ENCODE data around the gene S100A1. TPM values are rescaled to one million over a fixed set of nuclear protein-coding genes. Genes with fewer than 3 reads are reported as not detected.

Gene S100A1
- total RNA-seq, 1 experiment from 2014 or later = 0.46 TPM

- POLR2A ChIA-PET (ENCODE audit: unreplicated experiment) = no interaction called here
- Histone ChIP-seq H3K9me3 (ENCODE audit: insufficient read depth, low read depth) (no peaks in the 10 kb centered on the region), H3K4me3 (no peak overlapping the region), H3K4me1 (replicated peaks; ENCODE audit: insufficient read depth) (peaks cover 35% of the 10 kb centered on the region), H2AFZ (no peak overlapping the region), H3K27me3 (ENCODE audit: insufficient read depth, low read depth) (no peaks in the 10 kb centered on the region), H3K79me2 (ENCODE audit: low read depth) (peaks cover 29% of the 10 kb centered on the region), H4K20me1 (ENCODE audit: insufficient read depth) (no peaks in the 10 kb centered on the region), H3F3A (ENCODE audit: insufficient read depth, low read depth) (peaks cover 21% of the 10 kb centered on the region), H3K4me2 (no peak overlapping the region), H3K9me2 (ENCODE audit: insufficient read depth) (no peaks in the 10 kb centered on the region), H3K36me3 (ENCODE audit: low read depth) (peaks cover 1% of the 10 kb centered on the region; the same call in 1 of the 2 replicates), H3K27ac (no peak overlapping the region)
- BruUV-seq (replicated peaks) = no TSS peak
- CTCF ChIA-PET = interaction anchor here (0.6 kb wide), 1 partner anchor 663 kb away, joined by 4 read pairs; no protein-coding TSS in a partner anchor
- DNase-seq = no peak
- TF ChIP-seq EZH2 (IDR thresholded peaks at IDR 0.05; ENCODE audit: low read depth) (no peak), CTCF (conservative IDR thresholded peaks at IDR 0.05) (no peak)
- intact Hi-C loops (cut with micrococcal nuclease; ENCODE audit: unreplicated experiment) = no loop called here
Measured at GRCh38 chr1:153629343-153629665, 1.1 kb downstream of the S100A1 start.

- H3F3A ChIP-seq (ENCODE audit: insufficient read depth, low read depth) = peaks cover 21% of the 10 kb centered on the region
- no peak overlapping the region for H3K4me2 ChIP-seq
- no peaks in the 10 kb centered on the region for H3K9me3 ChIP-seq (ENCODE audit: insufficient read depth, low read depth)
- ChIA-PET CTCF (no interaction called here), POLR2A (ENCODE audit: unreplicated experiment) (no interaction called here)
- H2AFZ ChIP-seq = no peak overlapping the region
- H3K4me1 ChIP-seq (replicated peaks; ENCODE audit: insufficient read depth) = peaks cover 28% of the 10 kb centered on the region
- no peak for DNase-seq
- intact Hi-C loops (cut with micrococcal nuclease; ENCODE audit: unreplicated experiment) = no loop called here
- TF ChIP-seq EZH2 (IDR thresholded peaks at IDR 0.05; ENCODE audit: low read depth) (no peak), CTCF (conservative IDR thresholded peaks at IDR 0.05) (no peak)
- H3K27ac ChIP-seq = no peak overlapping the region
- H4K20me1 ChIP-seq (ENCODE audit: insufficient read depth) = no peaks in the 10 kb centered on the region
- H3K27me3 ChIP-seq (ENCODE audit: insufficient read depth, low read depth) = no peaks in the 10 kb centered on the region
- no peaks in the 10 kb centered on the region for H3K9me2 ChIP-seq (ENCODE audit: insufficient read depth)
- H3K36me3 ChIP-seq (ENCODE audit: low read depth) = no peaks in the 10 kb centered on the region; the same call in 1 of the 2 replicates
- no peak overlapping the region for H3K4me3 ChIP-seq
- H3K79me2 ChIP-seq (ENCODE audit: low read depth) = peaks cover 29% of the 10 kb centered on the region
- no TSS peak for BruUV-seq (replicated peaks)
Measured at GRCh38 chr1:153629971-153630370, 1.7 kb downstream of the S100A1 start.

- no peak for TF ChIP-seq EZH2 (IDR thresholded peaks at IDR 0.05; ENCODE audit: low read depth)
- no peak for TF ChIP-seq CTCF (conservative IDR thresholded peaks at IDR 0.05)
- H3K27me3 ChIP-seq (ENCODE audit: insufficient read depth, low read depth) = no peaks in the 10 kb centered on the region
- no peak overlapping the region for H3K4me3 ChIP-seq
- POLR2A ChIA-PET (ENCODE audit: unreplicated experiment) = no interaction called here
- CTCF ChIA-PET = no interaction called here
- intact Hi-C loops (cut with micrococcal nuclease; ENCODE audit: unreplicated experiment) = no loop called here
- peaks cover 21% of the 10 kb centered on the region for H3F3A ChIP-seq (ENCODE audit: insufficient read depth, low read depth)
- H3K4me1 ChIP-seq (replicated peaks; ENCODE audit: insufficient read depth) = peaks cover 26% of the 10 kb centered on the region
- no peak overlapping the region for H3K27ac ChIP-seq
- H4K20me1 ChIP-seq (ENCODE audit: insufficient read depth) = peaks cover 2% of the 10 kb centered on the region; the same call in 1 of the 2 replicates
- no peaks in the 10 kb centered on the region; the same call in 1 of the 2 replicates for H3K36me3 ChIP-seq (ENCODE audit: low read depth)
- no peak overlapping the region for H3K4me2 ChIP-seq
- H3K9me3 ChIP-seq (ENCODE audit: insufficient read depth, low read depth) = no peaks in the 10 kb centered on the region
- DNase-seq = no peak
- BruUV-seq (replicated peaks) = no TSS peak
- H3K9me2 ChIP-seq (ENCODE audit: insufficient read depth) = no peaks in the 10 kb centered on the region
- H2AFZ ChIP-seq = no peak overlapping the region
- H3K79me2 ChIP-seq (ENCODE audit: low read depth) = peaks cover 29% of the 10 kb centered on the region
Measured at GRCh38 chr1:153630384-153630783, 2.1 kb downstream of the S100A1 start.

Measured in PC-9 (cell line).